Esophagus muscularis mucosa (tissue), 4 donors: Measurements from ENCODE around the gene LIN7B. TPM values are rescaled to one million over a fixed set of nuclear protein-coding genes. Genes with fewer than 3 reads are reported as not detected.
A peak's percentile ranks its signal among the peaks of the same experiment; 100 is the strongest.

Experiments
- DNase-seq: peaks from one replicate; pipeline ENCODE4 v3.0.0-alpha.2; 2017; ENCODE audit errors: extremely low spot score
- H3K27ac ChIP-seq, 4 donors: fragments of 200-600 bp; sonication (generic); replicated peaks in 1 of 4; 1 replicate in 3 of 4; 2 replicates in 1 of 4; pipeline ENCODE4 v1.5.1; 2016 to 2019; ENCODE audit warnings: mild to moderate bottlenecking in 1 of 4
- H3K27me3 ChIP-seq, 4 donors: fragments of 200-600 bp; sonication (generic); one replicate each; pipeline versions ENCODE4 v1.5.1 to v1.6.0; 2016 to 2019
- H3K36me3 ChIP-seq, 4 donors: fragments of 200-600 bp; sonication (generic); one replicate each; pipeline ENCODE4 v1.5.1; 2016 to 2019
- H3K4me1 ChIP-seq, 4 donors: fragments of 200-600 bp; sonication (generic); one replicate each; pipeline ENCODE4 v1.5.1; 2016 to 2019
- H3K4me3 ChIP-seq, 4 donors: fragments of 200-600 bp; sonication (generic); 1 replicate in 2 of 4; 2 replicates in 2 of 4; pipeline ENCODE4 v1.5.1; 2016 to 2019; ENCODE audit warnings: mild to moderate bottlenecking in 4 of 4, moderate library complexity in 1 of 4
- H3K9me3 ChIP-seq, 4 donors: fragments of 200-600 bp; sonication (generic); 1 replicate in 3 of 4; 2 replicates in 1 of 4; pipeline ENCODE4 v1.5.1; 2016 to 2019
- EP300 ChIP-seq: sonication (generic); formaldehyde crosslinking; IDR thresholded peaks from one replicate; pipeline ENCODE4 v1.6.1; 2017; ENCODE audit warnings: antibody characterized with exemption
- POLR2A ChIP-seq: fragments of 450-650 bp; IDR thresholded peaks from one replicate; pipeline ENCODE4 v1.6.1; 2017; ENCODE audit warnings: antibody characterized with exemption, moderate library complexity, mild to moderate bottlenecking, low read depth
- POLR2AphosphoS5 ChIP-seq, 2 donors: sonication (generic); formaldehyde crosslinking; IDR thresholded peaks; one replicate each; pipeline ENCODE4 v1.6.1; 2017; ENCODE audit warnings: antibody characterized with exemption in 2 of 2
- WGBS: methylation state at CpG from one replicate; pipeline ENCODE4 v1.1.5; 2018; 5-methylcytosine and 5-hydroxymethylcytosine counted together
- intact Hi-C: fragments of 100-400 bp; cut with DNase I; formaldehyde crosslinking; loops from one replicate; pipeline ENCODE4 v1.15.1; 2023
- total RNA-seq, 4 donors: library from RNA; depleted of rRNA; stranded (reverse); fragments of >200 nt; gene quantifications; one replicate each; pipeline versions ENCODE4 v1.1.0 to v1.2.1, GENCODE V29; 2016
- TF ChIP-seq, protein P1 (sequence below), 3 experiments: fragments of 200-600 bp in 2 of 3; fragments of 450-650 bp in 1 of 3; sonication (generic) in 2 of 3; IDR thresholded peaks; one replicate each; pipeline ENCODE4 v1.5.1; 2017 to 2019; ENCODE audit warnings: antibody characterized with exemption in 3 of 3, mild to moderate bottlenecking in 2 of 3, moderate library complexity in 1 of 3

LIN7B gene
- total RNA-seq, 4 donors from 2014 or later = 7.5 to 21.4 (median 15.5) TPM

GRCh38 chr19:49067554-49067953 lies 46.6 kb upstream of the LIN7B start:
- no peaks in the 10 kb centered on the region for H3K36me3 ChIP-seq
- TF ChIP-seq POLR2AphosphoS5 (IDR thresholded peaks at IDR 0.05) = no peak
- TF ChIP-seq, protein P1, sequence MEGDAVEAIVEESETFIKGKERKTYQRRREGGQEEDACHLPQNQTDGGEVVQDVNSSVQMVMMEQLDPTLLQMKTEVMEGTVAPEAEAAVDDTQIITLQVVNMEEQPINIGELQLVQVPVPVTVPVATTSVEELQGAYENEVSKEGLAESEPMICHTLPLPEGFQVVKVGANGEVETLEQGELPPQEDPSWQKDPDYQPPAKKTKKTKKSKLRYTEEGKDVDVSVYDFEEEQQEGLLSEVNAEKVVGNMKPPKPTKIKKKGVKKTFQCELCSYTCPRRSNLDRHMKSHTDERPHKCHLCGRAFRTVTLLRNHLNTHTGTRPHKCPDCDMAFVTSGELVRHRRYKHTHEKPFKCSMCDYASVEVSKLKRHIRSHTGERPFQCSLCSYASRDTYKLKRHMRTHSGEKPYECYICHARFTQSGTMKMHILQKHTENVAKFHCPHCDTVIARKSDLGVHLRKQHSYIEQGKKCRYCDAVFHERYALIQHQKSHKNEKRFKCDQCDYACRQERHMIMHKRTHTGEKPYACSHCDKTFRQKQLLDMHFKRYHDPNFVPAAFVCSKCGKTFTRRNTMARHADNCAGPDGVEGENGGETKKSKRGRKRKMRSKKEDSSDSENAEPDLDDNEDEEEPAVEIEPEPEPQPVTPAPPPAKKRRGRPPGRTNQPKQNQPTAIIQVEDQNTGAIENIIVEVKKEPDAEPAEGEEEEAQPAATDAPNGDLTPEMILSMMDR (IDR thresholded peaks at IDR 0.05) = no peak
- TF ChIP-seq POLR2A = no peak
- TF ChIP-seq EP300 = no peak
- peaks cover 13 to 24% (median 19%) of the 10 kb centered on the region in 4 donors for H3K4me1 ChIP-seq
- WGBS = 50% methylated on average over 2 of the region's 3 CpGs
- no peak for DNase-seq
- intact Hi-C loops = no loop called here
- no peak overlapping the region for H3K4me3 ChIP-seq
- H3K9me3 ChIP-seq = no peaks in the 10 kb centered on the region
- H3K27ac ChIP-seq = no peak overlapping the region
- H3K27me3 ChIP-seq = peaks cover 7 to 100% (median 48%) of the 10 kb centered on the region in 4 donors

DNA sequence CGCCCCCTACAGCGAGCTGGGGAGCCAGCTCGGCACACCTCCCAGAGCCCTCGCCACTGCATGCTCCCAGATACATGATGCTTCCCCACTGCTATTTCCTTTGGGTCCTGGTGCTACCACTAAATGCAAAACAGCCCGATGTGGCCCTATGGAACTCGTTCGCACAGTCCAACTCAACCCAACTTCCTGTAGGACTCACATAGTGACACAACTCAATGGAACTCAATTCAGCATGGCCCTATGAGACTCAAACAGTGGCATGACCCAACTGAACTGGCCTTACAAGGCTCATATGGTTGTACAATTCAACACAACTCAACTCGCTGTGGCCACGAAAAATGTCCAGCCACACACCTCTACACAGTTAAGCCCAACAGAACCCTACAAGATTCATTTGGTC lies 45.1 kb upstream of the LIN7B start:
- H3K9me3 ChIP-seq = no peaks in the 10 kb centered on the region
- intact Hi-C loops = no loop called here
- H3K4me1 ChIP-seq = peaks cover 13 to 30% (median 21%) of the 10 kb centered on the region in 4 donors
- peaks cover 7 to 100% (median 62%) of the 10 kb centered on the region in 4 donors for H3K27me3 ChIP-seq
- 93% methylated on average over 9 of the region's 9 CpGs for WGBS
- H3K4me3 ChIP-seq = no peak overlapping the region
- TF ChIP-seq, protein P1 (IDR thresholded peaks at IDR 0.05) = no peak
- TF ChIP-seq POLR2AphosphoS5 (IDR thresholded peaks at IDR 0.05) = no peak
- no peak for TF ChIP-seq EP300
- no peak for TF ChIP-seq POLR2A
- no peaks in the 10 kb centered on the region for H3K36me3 ChIP-seq
- no peak overlapping the region for H3K27ac ChIP-seq
- DNase-seq = no peak

- H3K4me1 ChIP-seq = peaks cover 5 to 20% (median 10%) of the 10 kb centered on the region in 4 donors
- H3K4me3 ChIP-seq = no peak overlapping the region
- TF ChIP-seq POLR2AphosphoS5 (IDR thresholded peaks at IDR 0.05) (no peak), POLR2A (no peak), EP300 (no peak)
- TF ChIP-seq, protein P1 (IDR thresholded peaks at IDR 0.05) = no peak
- no peaks in the 10 kb centered on the region for H3K9me3 ChIP-seq
- peaks cover 7 to 92% (median 52%) of the 10 kb centered on the region in 4 donors for H3K27me3 ChIP-seq
- H3K36me3 ChIP-seq = no peaks in the 10 kb centered on the region
- no peak for DNase-seq
- no peak overlapping the region for H3K27ac ChIP-seq
- 95% methylated on average over 21 of the region's 21 CpGs for WGBS
- intact Hi-C loops = no loop called here
Observed at GRCh38 chr19:49070416-49070815, 43.8 kb upstream of the LIN7B start.

- H3K27ac ChIP-seq = no peak overlapping the region
- 6% methylated on average over 16 of the region's 93 CpGs for WGBS
- peaks cover 7 to 76% (median 43%) of the 10 kb centered on the region in 4 donors for H3K27me3 ChIP-seq
- DNase-seq = no peak
- no peaks in the 10 kb centered on the region for H3K36me3 ChIP-seq
- peak overlapping the region; percentile 10 to 20 (median 16) for H3K4me3 ChIP-seq
- no peak for TF ChIP-seq POLR2AphosphoS5 (IDR thresholded peaks at IDR 0.05)
- TF ChIP-seq EP300 = no peak
- TF ChIP-seq, protein P1 (IDR thresholded peaks at IDR 0.05) = no peak
- no peak for TF ChIP-seq POLR2A
- H3K9me3 ChIP-seq = no peaks in the 10 kb centered on the region
- intact Hi-C loops = no loop called here
- H3K4me1 ChIP-seq = peaks cover 5 to 20% (median 9%) of the 10 kb centered on the region in 4 donors
Observed at GRCh38 chr19:49071860-49072547, 42.2 kb upstream of the LIN7B start.
